Left forelimb (tissue), 1 donor: ENCODE data around the gene FABP6.

ENCODE experiments used
- DNase-seq: peaks from one replicate; pipeline ENCODE4 v3.0.0-alpha.2; 2018; ENCODE audit warnings: low spot score

Gene FABP6

DNA sequence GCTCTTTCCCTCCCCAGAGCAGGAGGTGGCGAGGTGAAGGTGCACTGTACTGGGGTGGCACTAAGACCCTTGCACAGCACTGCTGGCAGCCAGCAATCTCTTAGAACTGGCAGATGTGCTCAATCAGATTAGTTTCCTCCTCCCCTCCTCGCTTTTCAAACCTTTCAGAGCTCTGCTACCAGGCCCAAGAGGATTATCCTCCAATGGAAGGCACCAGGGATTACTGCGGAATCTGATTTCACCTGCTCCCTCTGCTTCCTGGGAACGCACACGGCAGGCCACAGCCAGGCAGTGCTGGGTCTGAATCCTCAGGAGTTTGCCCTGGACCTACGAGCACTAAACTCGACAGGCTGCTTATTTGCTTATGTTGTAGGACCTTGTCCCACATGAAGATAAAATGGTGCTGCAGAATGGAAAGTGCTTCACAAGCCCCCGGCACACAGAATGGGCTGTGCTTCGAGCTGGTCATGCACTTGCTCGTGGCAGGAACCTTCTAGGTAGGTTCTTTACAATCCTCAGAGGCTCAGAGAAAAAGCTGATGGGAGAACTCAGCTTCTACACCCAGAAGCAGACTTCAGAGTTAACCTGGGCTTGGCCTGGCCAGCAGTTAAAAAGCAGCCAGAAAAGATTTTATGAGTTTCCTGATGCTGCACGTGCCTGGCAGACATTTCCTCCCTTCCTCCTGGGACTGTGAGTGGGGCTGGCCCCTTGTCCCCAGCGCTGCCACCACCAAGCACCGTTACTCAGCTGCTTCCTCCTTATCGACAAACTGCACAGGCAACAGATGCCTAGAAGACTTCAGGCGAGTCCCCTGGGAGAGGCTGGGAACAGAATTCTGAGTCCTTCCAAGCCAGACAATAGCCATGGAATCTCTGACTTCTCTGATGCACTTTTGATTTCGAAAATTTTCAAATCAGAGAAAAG lies 33.1 kb downstream of the FABP6 start:
- no peak for DNase-seq

GRCh38 chr5:160263326-160263855 lies 34.1 kb downstream of the FABP6 start:
- DNase-seq: no peak

DNA sequence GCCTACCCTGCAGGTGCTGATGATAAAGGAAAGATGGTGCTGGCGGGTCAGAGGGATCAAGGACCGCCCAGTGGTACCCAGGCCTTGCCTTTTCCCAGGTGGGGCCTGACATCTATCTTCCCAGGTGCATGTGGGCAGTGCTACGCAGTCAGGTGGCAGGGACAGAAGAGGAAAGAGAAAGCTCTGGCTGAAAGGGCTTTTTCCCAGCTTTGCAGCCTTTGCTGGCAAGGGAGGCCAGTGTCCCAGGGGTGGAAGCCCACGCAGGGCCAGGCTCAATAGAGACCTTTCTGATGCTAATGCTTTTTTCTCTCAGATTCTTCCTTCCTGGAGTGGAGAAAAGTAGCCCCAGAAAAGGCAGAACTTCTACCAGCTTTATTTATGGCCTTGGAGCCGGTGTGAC lies 36.7 kb downstream of the FABP6 start:
- DNase-seq: no peak

DNA sequence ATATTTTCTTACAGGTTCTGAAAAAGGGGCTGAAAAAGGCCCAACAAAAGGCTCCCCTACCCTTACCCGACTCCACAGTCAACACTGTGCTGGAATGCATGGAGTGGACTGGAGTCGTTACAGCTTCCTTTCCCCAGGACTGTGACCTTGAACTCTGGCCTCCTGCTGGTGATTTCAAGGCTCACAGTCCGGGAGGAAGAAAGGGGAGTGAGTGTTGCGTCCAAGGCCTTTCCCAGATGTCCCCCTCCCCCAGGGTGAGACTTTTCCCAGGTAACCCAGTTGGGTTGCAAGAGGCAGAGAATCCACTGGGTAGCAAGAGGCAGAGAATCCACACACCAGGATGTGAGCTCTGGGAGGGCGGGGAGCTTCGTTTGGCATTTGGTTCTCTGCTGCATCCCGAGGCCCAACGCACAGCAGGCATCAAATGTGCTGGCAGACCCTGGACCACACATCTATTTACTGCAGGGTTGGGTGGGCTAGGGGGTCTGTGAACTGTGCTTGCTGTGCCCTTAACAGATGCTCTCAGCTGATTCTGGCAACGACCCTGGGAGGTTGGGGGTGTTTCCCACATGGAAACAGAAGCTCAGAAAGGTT lies 37.5 kb downstream of the FABP6 start:
- no peak for DNase-seq

GRCh38 chr5:160268121-160268520 lies 38.8 kb downstream of the FABP6 start:
- DNase-seq: no peak

GRCh38 chr5:160269017-160269416 lies 39.7 kb downstream of the FABP6 start:
- no peak for DNase-seq

- DNase-seq: no peak
Measured at GRCh38 chr5:160270704-160271103, 41.4 kb downstream of the FABP6 start.

DNA sequence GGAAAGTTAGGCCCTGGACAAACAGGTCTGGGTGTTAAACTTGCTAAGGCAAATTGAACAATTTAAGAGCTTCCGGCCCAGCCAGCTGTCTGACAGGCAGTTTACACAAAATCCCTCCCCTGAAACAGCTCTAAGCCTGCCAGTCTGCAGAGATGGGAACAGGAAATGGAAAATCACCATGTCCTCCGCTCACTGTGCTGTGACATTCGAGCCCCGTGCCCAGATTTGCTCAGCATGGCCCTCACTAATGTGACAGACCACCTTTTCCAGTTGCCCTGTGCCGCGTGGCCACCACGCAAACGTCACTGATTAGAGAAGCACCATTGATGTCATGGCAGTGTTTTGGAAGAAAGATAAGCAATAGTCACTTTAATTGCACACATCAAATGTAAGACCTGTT lies 42.1 kb downstream of the FABP6 start:
- DNase-seq: no peak

GRCh38 chr5:160271836-160272235 lies 42.5 kb downstream of the FABP6 start:
- DNase-seq: no peak

DNA sequence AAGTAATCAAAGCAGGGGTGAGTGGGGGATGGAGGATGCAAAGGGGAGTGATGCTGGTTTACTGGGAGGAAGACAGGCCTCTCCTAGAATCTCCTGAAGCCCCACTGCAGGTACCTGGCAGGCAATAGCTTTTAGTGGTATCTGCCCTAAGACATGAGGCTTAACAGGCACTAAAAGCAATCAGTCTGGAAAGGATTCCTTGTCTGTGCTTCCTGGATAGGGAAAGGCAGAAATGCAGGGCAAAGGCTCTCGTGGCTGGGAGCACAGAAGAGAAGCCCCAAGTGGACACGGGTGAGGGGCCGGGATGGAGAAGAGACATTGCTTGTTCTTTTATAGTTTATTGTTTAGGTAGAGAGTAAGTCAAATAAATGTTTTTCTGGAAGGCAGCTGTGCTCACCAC lies 43.0 kb downstream of the FABP6 start:
- no peak for DNase-seq

GRCh38 chr5:160272889-160273288 lies 43.6 kb downstream of the FABP6 start:
- no peak for DNase-seq

GRCh38 chr5:160274483-160274931 lies 45.2 kb downstream of the FABP6 start:
- no peak for DNase-seq

GRCh38 chr5:160278343-160278742 lies 49.0 kb downstream of the FABP6 start:
- DNase-seq: no peak

DNA sequence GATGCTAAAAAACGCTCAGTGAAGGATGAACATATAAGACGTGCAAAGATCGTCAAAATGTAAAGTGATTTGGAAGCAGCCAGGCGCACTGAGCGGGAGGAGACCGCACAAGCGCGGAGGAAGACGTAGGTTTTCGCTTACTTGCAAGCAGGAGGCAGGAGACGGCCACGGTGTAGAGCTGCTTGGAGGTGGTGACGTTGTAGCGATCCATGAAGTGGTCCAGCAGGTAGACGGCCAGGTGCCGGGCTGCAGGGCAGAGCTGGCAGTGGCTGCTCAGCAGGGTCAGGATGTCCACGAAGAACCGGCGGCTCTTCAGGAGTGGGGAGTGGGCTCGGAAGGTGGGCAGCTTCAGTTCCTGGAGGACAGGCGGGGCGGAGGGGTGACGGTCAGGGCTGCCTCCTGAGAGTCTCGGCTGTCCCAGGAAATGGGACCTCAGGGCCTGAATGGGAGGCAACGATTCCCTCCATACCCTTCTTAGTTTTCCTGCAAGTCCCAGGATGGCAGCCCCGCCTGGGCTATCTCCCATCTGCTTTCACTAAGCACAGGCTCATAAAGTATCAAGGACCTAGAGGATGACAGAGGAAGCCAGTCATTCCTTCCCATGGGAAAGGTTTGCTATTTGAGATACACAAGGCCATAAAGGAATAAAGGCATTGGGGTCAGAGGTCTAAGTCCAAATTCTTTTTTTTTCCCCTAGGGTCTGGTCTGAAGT lies 51.2 kb downstream of the FABP6 start:
- DNase-seq: no peak

DNA sequence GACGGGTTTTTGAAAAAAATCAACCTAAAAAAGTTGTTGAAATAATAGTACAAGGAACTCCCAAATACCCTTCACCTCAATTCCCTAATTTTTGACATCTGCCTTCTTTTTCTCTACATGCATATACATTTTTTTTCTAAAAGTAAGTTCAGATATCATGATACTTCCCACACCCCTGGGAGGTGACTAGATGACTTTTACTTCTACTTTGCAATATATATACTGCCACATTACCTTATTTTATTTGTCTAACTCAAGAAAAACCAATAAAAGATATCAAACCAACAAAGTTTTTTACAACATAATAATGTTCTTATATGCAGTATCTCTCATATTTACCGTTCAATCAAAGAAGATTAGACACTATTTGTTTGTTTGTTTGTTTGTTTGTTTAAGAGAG lies 52.0 kb downstream of the FABP6 start:
- DNase-seq: no peak

- DNase-seq: no peak
Measured at GRCh38 chr5:160284291-160284873, 55.1 kb downstream of the FABP6 start.

DNA sequence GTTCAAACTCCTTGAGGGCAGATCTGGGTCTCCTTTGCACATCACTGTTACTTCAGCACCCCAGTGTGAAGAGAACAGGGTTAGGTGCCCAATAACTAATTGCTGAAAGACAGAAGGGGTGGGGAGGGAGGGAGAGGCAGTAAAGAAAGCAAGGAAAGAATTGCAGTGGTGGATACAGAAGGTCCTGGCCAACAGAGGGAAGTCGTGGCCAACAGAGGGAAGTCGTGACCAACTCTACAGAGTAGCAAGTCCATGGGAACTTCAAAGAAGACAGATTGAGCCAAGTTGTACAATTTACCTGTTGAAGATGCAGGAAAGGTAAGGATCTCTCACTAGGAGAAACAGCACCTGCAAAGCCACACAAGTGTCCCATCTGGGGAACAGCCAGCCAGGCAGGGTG lies 56.0 kb downstream of the FABP6 start:
- DNase-seq: no peak

DNA sequence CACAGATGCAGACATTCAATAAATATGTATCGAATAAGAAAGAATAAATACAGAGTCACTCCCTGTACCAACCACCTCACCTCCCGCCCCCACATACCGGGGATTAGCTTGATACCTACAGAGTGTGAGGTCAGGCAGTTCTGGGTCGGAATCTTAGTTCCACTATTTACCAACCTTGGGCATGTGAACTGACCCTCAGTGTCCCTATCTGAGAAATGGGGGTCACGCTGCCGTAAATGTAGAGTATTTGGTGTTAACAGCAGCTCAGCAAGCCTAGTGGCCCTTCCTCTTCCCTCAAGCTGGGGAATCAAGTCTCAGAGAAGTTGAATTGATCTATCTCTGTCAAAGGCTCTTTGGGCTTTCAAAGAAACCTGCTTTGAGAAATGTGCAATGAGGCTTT lies 57.6 kb downstream of the FABP6 start:
- DNase-seq: no peak

- no peak for DNase-seq
Measured at GRCh38 chr5:160287378-160288051, 58.2 kb downstream of the FABP6 start.
